HG02610 (cell line): ENCODE measurements around the gene IREB2.

Experiments
- ATAC-seq: cut with Tn5 transposase; IDR thresholded peaks from one replicate; pipeline ENCODE4 v1.9.1; 2021; ENCODE audit warnings: mild to moderate bottlenecking, moderate library complexity; ENCODE audit not compliant: unreplicated experiment

IREB2 gene

DNA sequence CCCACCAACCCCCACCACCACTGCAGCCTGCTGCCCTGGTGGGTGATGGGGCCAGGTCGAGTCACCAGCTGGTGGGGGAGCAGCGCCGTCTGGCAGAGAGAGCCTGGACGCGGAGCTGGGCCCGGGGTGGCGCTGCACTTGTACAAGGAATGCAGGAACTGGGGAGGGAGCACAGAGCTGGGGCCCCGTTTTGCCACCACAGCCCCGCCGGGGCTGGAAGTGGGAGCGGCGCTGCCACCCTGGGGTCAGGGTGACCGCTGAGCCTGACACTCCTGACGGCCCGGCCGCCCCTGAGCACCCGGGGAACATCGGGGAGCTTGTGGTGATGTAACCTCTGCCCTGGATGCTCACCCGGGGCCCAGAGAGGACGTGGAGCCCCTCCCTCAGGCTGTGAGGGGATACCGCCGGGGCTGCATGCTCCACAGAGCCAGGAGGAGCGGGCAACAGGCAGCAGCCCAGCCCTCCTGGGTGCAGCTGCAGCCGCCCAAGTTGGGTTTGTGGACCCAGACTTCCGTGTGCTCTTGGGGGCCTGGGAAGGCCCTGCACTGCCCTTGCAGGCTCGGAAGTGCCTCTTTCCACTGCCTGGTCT is 32.6 kb upstream of the IREB2 start:
- no peak for ATAC-seq

DNA sequence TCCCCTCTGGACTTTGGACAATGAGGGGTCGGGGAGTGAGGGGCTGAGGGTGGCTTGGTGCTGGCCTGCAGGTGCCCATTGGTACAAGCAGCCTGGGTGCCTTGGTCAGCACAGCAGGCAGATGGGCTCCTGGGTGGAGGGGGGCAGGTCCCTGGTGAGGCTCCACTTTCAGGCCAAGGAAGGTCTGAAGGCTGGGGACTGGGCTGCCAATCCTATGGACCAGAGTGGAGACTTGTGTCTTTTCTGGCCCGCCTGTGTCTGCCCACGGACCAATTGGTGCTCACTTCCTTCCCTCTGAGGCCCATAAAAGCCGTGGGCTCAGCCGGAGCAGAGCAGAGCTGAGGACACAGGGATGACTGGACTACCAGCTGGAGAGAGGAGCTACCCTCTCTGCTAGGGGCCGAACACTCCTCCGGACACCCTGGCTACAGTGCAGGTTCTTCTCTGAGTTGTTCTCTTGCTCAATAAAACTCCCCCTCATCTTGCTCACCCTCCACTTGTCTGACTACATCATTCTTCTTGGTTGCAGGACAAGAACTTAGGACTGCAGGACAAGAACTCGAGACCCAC is 31.9 kb upstream of the IREB2 start:
- ATAC-seq, result no peak

DNA sequence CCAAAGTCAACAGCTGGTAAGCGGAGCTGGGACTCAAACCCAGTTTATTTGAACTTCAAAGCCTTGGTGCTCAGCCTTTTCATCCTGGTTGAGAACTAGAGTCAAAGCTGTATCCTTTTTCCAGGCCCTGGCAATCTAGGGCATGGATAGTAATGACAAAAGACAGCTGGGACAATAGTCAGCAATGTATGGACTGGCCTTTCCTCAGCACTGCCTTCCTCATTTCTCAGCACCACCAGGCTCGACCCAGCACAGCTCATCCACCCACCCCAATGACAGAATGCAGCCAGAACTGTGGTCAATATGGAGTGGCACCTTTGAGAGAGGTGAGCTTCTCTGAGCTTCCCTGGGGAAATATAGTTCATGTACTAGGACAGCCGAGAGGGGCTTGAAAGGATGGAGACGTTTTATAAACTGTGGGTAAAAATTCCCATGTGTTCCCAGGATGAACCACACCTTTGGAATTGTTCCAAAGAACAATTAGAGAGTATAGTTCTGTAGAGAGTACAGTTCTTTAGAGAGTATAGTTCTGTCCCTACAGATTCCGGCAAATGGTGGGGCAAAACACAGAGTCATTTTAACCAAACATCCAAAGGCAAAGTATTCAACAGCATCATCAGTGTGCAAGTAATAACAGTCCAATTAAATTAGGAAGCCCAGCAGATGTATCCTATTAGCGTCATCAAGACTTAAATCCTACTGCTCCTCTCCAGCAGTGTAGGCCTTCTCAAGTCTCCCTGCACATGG is 30.2 kb upstream of the IREB2 start:
- no peak for ATAC-seq

DNA sequence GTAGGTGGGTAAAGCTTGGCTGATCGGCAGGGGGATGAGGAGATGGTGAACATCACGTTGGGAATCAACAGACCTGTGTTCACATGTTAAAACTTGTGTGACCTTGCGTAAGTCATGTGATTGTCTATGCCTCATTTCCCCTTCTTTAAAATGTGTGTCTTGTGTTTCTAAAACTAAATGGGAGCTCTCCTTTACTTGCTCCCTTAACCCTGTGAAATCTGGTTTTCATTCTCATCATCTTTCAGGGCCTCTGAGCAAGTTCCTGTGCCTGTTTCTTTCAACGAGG is 29.7 kb upstream of the IREB2 start:
- ATAC-seq, result no peak

DNA sequence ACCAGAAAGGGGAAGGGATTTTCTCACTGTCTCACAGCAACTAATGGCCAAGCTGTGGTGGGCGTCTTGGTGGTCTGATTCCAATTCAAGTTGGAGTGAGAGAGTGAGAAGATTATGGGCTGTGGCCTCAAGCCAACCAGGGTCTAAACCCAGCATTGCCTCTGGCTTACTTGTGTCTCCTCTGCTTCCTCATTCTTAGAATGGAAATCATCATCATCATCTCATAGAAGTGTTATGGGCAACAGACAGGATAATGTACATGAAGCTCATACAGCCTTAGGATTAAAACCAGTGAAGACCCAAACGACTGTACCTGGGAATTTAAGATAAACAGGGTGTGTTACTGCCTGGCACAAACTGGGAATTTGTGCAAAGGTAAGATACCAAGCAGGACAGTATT is 29.1 kb upstream of the IREB2 start:
- no peak for ATAC-seq

DNA sequence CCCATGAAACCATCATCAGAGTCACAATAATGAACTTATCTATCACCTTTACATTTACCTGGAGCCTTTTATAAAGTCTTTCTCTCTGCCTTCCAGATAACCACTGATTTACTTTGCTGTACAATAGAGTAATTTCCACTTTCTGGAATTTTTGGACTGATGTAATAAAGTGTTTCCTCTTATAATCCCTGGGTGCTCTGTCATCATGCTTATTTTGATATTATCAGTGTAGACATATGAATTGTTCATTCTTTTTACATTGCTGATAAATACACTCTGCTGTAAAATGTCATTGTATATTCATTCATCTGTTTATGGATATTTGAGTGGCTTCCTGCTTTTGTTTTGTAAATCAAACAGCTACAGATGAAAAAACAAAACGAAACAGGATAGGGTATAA is 27.0 kb upstream of the IREB2 start:
- ATAC-seq, result no peak

DNA sequence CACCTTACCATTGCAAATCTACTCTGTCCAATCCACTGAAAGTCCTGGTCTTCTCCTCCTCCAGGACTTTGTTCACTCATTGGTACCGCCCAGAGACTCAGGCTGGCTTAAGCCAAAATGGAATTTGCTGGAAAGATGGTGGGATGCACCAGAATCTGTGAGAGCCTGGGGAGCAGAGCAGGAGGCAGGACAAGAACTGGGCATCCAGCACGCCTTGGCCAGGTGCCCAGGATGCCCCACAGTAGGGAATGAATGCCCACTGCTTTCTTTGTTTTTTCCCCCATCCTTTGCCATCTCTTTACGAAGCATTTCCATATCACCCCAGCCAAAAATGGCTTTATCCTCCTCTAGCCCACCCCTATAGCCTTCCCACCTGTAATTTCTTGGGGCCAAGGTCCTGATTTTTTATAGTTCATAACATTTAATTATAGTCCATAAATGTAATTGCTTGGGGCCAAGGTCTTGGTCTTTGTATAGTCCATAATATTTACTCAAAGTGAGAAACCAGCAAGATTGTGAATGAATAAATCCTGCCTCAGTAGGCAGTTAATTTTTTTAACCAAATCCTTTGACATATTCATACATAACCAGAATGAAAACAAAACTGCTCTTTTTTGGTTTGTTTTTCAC is 23.3 kb upstream of the IREB2 start:
- no peak for ATAC-seq

DNA sequence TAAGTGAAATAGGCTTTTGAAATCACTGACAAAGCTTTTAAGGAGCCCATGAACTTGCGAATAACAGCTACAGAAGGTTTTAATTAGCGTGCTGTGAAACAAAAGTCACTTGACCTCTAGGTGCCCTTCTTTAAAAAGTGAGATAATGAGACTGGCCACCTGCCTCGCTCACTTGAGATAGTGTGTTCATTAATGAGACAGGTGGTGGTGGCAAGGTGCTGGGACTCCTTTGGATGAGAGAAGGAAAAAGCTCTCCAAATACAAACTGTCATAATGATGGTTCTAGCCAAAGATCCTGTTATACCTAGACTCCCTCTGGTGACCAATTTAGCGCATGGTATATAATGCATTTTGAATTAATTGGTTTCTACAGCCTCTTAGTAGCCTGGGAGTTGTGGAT is 22.7 kb upstream of the IREB2 start:
- no peak for ATAC-seq

DNA sequence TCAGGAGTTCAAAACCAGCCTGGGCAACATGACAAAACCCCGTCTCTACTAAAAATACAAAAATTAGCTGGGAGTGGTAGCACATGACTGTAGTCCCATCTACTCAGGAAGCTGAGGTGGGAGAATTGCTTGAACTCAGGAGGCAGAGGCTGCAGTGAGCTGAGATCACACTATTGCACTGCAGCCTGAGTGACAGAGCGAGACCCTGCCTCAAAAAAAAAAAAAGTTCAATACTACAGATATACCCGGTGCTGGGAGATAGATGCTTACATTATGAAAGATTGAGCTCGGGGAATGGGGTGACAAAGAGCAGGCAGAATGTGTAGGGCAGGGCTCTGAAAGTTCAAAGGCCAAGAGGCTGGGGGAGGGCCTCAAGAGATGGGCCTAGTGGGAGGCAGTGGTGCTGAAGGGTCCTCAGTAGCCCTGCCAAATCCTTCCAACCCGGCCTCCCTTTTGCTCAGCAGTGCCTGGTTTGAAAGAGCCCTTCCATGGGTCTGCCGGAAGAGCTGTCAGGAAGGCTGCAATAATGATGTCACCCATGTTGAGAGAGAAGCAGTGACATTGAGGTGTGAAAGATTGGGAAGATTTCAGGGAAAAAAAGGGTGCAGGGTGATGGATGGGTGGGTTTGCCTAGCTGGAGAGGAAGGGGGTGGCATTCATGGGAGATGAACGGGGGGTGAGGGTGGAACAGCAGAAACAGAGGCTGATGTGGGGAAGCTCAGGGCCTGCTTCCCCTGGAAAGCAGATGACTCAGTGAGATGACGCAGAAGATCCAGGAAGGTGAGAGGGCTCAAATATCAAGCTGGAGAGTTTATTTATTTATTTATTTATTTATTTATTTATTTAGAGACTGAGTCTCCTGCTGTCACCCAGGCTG is 20.0 kb upstream of the IREB2 start:
- no peak for ATAC-seq

DNA sequence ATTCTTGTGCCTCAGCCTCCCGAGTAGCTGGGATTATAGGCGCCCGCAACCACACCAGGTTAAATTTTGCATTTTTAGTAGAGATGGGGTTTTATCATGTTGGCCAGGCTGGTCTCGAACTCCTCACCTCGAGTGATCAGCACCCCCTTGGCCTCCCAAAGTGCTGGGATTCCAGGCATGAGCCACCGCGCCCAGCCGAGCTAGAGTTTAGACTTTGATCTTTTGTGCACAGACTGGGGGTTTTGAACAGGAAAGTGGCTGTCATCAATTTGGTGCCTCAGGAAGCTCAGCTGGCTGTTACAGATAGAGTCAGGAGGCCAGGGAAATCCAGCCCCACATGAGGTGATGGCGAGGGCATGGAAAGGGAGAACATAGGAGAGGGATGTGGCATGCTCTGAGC is 19.3 kb upstream of the IREB2 start:
- no peak for ATAC-seq

DNA sequence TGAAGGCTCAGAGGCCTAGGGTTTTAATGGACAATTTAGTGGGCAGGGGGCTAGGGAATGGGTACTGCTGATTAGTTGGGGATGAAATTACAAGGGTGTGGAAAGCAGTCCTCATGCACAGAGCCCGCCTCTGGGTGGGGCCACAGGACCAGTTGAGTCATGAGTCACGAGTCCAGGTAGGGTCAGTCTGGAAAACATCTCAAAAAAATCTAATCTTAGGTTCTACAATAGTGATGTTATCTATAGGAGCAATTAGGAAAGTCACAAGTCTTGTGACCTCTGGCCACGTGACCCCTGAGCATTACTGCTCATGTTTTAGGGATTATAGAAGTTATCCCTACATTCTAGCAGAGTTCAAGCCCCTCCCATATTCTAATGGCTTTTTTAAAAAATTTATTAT is 18.6 kb upstream of the IREB2 start:
- no peak for ATAC-seq

DNA sequence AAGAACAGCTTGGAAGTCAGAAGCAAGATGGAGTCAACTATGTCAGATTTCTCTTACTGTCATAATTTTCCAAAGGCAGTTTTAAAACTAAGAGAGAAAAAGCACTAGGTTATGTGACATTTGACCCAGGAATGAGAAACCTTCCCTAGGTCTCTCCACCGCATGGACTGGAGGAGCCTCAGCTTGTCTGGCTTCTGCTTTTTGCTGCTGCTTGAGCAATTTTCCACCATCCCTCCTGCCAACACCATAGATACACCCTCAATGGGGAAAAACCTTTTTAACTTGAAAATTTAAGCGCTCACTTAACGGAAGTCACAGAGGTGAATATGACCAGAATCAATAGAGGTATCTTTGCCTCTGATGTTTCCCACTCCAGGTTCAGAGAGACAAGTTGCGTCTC is 17.8 kb upstream of the IREB2 start:
- ATAC-seq, result no peak

DNA sequence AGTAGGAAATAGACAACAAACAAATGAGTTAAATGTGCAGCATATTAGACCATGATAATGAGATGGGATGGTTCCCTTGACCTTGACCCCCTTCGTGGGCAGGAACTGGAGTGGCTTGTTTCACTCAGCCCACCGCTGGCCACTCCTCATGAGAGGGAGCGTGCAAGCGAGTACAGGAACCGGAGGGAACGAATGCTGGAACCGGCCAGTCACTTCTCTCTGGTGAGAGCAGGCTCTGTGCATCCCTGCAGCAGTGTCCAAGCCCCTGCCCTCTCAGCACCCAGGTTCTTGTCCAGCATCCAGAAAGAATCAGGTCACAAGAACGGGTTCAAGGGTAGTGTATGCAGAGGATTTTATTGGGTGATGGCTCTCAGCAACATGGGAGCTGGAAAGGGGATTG is 17.2 kb upstream of the IREB2 start:
- no peak for ATAC-seq

DNA sequence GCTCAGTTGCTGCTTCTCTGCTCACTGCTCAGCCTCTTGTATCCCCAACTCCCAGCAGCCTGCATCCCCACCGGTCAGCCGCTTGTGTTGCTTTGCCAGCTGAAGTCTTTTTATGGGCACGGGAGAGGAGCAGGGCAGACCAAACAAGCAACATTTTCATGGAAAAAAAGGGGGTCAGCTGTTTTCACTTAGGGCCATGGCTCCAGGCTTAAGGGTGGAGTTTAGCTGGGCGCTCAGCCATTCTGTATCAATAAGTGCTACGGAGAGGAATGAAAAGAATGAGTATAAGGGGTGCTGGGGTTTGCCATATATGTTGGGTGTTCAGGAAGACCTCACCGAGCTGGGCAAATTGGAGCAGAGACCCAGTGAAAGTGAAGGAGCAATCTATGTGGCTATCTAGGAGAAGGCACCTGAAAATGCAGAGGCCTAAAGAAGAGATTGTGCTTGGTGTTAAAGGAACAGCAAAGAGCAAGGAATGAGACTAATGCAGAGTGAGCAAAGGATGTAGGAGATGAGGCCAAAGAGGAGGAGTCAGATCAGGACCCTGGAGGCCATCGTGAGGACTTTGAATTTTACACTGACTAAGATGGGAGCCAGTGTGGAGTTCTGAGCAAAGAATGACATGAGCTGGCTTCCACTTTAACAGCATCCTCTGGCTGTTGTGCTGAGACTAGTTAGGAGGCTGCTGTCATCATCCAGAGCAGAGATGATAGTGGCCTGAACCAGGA is 16.6 kb upstream of the IREB2 start:
- no peak for ATAC-seq

DNA sequence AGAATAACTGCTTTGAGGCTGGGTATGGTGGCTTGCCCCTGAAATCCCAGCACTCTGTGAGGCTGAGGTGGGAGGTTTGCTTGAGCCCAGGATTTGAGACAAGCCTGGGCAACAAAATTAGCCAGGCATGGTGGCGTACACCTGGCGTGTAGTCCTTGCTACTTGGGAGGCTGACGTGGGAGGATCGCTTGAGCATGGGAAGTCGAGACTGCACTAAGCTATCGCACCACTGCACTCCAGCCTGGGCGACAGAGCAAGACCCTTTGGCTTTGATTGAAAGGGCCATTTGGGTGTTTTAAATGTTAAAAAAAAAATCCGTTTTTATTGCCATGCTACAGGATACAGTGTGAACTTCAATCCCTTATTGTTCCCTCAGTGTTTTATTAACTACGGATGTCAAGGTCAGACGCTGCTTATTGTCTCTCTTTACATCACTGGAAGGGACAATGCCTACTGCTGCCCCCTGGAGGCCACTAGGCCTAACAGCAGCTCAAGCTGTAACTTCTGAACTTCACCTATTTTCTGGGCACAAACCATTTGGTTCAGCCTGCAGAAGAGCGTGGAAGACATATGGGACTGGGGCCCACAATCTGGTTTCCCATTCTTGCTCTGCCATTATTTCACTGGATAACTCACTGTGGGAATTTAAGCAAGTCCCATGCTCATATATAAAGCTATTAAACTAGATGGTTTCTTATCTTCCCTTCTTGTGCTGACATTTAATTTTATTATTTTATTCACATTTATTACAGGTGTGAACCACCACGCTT is 15.3 kb upstream of the IREB2 start:
- no peak for ATAC-seq

DNA sequence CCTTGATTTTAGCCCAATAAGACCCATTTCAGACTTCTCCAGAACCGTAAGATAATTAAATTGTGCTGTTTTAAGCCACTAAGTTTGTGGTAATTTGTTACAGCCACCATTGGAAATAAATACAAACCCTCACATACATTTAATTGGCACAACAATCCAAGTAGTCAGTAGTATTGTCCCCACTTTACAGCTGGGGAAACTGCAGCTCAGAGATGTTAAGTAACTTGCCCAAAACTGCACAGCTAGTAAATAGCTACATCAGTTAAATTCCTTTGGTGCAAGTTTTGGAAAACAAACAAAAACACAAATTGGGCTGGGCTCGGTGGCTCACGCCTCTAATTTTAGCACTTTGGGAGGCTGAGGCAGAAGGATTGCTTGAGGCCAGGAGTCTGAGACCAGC is 13.3 kb upstream of the IREB2 start:
- ATAC-seq, result no peak

DNA sequence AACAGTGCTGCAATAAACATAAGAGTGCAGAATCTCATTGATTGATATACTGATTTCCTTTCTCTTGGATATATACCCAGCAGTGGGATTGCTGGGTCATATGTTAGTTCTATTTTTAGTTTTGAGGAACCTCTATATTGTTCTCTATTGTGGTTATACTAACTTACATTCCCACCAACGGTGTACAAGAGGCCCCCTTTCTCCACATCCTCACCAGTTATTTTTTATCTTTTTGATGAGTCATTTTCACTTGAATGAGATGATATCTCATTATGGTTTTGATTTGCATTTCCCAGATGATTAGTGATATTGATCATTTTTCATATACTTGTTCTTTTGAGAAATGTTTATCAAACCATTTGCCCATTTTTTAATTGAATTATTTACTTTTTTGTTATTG is 12.4 kb upstream of the IREB2 start:
- ATAC-seq, result no peak

DNA sequence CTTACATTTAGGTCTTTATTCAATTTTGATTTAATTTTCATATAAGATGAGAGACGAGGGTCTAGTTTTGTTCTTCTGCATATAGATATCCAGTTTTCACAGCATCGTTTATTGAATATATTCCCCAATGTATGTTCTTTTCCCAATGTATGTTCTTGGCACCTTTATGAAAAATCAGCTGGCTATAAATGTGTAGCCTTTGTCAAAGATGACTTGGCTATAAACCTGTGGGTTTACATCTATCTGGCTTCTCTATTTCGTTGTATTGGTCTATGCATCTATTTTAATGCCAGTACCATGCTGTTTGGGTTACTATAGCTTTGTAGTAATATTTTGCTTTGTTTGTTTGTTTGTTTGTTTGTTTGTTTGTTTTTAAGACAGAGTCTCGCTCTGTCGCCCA is 11.7 kb upstream of the IREB2 start:
- no peak for ATAC-seq

DNA sequence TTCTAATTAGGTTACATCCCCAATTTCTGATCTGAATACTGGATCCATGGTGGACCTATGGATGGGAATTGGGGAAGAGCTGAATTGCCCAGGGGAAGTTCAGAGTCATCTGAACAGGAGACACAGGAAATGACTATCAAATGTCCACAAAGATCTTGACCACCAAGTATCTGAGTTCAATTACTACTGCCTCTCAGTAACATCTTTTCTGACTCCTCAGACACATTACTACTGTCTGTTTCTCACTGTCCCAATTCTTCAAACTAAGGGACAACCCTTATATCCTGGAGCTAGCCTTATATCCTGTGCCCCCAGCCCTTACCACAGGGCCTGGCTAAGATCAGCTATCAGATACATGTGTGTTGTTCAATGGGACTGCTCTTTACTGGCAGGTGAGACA is 10.1 kb upstream of the IREB2 start:
- no peak for ATAC-seq

DNA sequence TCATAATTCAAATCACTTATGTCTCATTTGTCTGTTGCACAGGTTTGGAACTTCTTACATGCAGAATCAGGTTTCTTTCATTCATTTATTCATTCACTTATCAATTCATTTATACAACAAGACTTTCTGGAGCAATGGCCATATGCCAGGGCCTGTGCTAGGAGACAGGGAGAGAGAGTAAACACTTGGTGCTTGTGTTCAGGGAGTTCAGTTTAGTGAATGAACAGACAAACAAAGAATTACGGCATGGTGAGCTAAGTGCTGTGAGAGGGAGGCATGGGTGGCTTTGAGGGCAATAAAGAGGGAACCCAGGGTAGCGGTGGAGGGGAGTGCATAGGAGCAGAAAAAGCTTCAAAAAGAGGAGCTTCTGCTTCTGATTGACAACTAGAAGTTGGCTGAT is 8.5 kb upstream of the IREB2 start:
- no peak for ATAC-seq
